Stimulated activated CD4-positive, alpha-beta T cell treated with anti-CD3 and anti-CD28 coated beads, Interleukin-4, amount 100 ng/mL, for 24 hours (primary cell): ENCODE measurements around the gene TRPV4.

Source experiments
- DNase-seq: peaks from one replicate; pipeline ENCODE4 v3.0.0-alpha.2; 2020

Gene TRPV4

DNA sequence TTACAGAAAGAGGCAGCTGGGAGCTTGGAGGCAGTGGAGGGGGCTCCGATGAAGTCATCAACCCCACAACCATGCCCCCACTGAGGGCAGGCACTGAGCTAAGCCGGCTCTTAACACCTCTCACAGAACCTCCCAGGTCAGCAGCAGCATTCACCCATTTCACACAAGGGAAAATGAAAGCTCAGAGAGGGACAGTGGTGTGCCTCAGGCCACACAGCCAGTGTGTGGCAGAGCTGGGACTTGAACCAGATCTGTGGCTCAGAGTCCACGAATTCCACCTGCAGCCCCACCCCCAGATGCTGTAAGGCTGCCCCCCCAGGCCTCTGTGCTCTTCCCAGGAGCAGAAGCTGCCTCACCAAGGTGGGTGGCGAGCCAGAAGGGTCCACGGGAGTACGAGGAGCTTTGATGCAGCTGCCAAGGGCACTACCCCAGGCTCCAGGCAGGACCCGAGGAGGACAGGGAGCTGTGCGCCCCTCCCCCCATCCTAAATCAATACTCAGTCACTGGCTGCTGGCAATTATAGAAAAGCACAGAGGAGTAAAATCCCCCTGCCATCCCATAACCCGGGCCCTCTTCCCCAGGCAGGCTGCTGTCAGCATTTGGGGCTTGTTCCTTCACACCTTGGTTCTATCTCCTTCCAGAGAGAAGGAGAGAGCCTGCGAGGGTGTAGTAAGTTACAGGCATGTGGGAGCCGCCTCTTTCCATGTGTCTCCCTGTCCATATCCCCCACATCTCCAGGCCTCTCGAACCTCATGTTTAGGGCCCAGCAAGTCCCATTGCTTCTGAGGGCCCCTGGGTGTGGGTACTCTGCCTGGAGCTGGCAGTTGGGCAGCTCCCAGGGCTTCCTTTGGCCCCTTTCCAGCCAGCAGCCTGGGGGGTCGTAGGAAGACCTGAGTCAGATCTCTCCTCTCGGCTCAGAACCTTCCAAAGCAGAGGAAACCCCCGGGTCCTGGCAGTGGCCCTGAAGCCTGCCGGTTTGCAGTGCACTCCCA is 72.0 kb downstream of the TRPV4 start:
- DNase-seq, result no peak

DNA sequence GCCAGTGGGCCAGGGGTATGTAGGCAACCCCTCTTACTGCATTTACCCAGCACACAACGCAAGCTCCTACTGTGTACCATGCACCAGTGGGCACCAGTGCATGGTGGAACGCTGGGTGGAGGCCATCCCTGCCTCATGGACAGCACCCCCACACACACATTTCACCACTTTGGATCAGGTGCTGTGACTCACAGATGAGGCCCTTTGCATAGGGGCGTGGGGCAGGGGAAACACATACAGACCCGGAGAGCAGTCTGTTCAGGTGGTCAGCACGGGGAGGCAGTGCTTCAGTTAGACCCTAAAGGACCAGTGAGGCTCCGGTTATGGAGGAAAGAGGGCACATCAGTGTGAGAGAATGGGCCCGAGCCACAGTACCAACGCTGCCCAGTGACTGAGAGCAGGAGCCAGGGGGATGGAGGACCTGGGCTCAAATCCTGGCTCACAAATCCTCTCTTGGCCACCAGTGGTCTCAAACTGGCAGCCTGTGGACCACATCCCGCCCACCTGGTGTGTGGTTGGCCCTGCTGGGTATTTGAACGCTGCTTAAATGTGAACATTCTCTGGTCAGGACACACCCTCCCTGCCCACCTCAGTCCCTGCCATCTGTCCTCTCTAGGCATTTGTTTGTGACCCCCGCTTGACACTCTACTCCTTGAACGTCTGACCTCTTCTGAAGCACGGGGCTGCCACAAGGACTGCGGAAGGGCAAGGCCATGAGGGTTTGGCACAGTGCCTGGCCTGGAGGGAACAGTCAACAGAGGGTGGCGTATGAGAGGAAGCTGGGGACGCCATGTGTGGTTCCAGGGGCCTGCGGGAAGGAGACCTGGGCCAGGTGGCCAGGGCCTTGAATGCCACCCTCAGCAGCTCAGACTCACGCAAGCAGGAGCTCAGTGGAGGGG is 72.9 kb downstream of the TRPV4 start:
- DNase-seq, result no peak

- no peak for DNase-seq
Observed at GRCh38 chr12:109759595-109759994, 73.6 kb downstream of the TRPV4 start.

DNA sequence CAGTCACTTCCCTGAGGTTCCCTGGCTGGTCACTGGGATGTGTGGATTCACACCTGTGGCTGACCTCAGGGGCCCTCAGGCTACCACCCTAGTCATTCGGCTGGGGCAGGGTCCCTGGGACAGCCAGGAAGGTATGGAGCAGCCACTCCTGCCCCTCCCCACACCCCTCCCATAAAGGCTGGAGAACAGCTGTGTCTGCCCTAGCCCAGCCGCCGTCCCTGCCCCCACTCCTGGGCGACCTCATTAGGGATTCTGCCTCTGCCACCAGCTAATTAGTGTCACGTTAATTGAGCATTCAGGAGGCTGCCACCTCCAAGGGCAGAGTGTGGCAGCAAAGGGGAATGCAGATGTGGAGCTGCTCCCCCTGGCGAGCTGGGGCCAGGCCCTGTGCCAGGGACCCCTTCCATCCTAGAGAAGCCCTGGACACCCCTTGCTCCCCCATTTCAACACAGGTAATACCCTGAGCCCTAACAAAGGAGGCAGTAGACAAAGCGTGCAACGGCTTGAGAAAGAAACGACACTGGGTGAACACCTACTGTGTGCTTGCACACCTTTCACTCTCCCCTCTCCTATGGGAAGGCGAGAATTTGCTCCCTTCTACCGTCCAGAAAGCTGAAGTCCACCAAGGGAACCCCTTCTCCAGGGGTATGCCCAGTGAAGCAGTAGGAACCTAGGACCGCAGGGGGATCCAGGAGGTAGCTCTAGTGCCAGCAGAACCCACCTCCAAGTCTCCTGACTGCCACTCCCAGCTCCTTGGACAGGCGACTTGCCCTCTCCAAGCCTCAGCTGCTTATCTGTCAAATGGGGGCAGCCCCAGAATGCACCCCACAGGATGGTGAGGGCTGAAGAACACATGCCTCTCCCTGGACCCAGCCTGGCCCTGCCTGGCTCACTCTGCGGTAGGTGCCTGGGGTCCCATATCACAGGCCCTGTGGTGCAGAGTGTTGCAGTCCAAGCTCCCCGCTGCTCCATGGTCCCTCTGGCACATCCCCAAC is 74.5 kb downstream of the TRPV4 start:
- DNase-seq, result no peak

DNA sequence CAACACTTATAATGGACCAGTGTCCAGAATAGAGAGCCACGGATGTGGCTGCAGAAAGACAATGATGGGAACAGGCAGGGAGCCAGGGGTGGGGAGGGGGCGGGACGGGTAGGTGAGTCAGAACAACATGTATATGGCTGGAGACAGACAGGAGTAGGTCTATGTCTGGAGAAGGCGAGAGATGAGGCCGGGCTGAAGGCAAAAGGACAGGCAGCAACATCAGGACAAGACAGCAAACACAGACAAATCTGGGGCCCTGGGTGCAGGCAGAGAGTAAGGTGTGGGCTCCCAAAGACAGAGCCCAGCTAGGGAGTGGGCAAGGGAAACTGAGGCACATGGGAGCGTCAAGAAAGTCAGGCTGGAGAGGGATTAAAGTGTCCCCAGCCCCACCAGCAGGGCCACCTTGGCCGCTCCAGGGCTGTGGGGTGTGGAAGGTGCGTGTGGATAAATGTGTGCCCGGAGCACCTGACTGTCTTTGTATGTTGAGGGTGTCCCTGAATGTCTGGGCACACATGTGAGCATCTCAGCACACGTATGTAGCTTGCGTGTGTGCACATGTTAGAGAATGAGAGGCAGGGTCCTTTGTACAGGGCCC is 75.4 kb downstream of the TRPV4 start:
- DNase-seq, result no peak

- DNase-seq, result no peak
Observed at GRCh38 chr12:109756457-109756856, 76.7 kb downstream of the TRPV4 start.

GRCh38 chr12:109753959-109754358 is 79.2 kb downstream of the TRPV4 start:
- DNase-seq, result no peak

DNA sequence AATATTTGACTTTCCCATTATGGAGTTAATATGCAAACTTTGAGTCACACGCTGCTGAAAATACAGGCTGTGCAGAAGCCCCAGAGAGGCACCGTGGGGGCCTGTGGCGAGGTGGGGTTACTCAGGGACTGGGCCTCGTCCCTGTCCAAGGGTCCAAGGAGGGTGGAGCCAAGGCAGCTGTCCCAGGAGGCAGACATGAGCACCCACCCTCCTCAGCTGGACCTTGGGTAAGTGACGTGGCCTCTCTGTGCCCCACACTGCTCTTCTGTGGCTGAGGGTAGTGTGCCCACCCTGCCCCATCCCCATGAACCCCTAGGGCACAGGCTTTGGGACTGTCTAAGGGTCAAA is 80.2 kb downstream of the TRPV4 start:
- DNase-seq, result no peak

DNA sequence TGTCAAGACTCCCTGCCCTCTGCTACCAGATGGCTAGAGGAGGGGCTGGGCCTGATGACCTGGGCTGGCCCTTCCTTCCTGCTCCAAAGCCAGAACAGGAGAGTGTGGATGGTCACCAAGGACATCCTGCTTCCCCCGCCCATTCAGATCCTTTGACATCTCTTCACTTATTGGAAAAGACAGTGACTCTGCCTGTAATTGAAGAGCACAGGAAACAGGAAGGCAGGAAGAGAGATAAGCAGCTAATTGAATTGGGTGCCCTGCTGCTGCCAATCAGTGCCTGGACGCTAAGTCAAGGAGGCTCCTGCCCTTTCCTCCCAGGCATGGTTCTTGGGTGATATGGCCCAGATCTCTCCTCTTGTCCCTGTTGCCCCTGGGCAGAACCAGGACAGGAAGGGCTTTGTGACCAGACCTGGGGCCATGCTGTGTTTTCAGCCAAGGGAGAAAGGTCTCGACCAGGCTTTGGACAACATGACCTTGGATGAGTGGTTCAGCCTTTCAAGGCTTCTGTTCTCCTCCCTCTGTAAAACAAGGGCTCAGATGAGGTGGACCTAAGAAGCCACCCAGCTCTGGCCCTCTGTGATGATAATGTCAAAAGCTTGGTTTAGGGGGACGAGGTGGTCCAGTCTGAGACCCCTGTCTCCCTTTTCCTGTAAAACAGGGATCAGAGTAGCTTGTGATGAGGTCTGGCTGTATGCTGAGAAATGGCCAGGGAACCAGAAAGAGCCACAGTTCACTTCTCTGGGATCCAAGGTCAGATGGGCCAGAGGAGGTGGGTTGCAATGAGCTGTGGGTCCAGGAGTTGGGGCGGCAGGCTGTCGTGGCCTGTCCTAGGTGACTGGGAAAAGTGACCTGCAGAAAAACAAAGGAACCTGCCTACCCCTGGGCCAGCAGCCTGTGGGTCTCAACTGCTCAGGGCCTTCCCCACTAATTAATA is 80.8 kb downstream of the TRPV4 start:
- DNase-seq, result no peak

GRCh38 chr12:109744986-109745942 is 87.9 kb downstream of the TRPV4 start:
- DNase-seq, result no peak

- DNase-seq, result no peak
Observed at GRCh38 chr12:109744026-109744425, 89.2 kb downstream of the TRPV4 start.

GRCh38 chr12:109743076-109743910 is 89.9 kb downstream of the TRPV4 start:
- DNase-seq, result no peak

DNA sequence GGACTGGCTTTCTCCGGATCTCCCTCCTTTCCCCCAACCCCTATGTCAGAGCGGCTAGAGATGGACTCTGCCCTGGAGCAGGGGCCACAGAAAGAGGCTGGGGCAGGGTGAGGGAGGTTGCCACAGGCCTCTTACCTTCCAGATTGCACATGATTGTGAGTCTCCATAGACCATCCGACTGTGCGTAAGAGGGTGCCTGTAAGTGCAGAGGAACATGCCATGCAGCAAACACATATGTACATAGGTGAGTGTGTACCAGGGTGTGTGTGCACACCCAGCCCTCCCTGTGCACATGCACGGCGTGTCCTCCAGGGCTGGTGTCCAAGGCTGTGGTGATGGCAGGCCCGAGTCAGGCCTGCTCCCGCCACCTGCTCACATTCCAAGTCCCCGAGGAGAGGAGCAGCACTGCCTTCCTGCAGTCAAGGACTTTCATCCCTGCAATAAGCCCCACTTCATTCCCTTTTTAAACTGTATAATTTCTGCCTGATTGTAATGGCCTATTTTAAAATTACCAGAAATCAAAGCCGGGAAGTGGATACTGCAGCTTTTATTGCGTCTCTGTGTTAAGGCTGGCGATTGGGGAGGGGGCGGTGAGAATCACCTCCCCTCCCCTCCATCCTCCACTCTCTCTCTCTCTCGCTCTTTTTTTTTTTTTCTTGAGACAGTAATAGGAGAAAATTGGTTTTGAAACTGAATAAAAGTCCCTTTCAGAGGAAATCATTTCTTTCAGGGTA is 91.1 kb downstream of the TRPV4 start:
- DNase-seq, result no peak

- no peak for DNase-seq
Observed at GRCh38 chr12:109741286-109741969, 91.8 kb downstream of the TRPV4 start.

DNA sequence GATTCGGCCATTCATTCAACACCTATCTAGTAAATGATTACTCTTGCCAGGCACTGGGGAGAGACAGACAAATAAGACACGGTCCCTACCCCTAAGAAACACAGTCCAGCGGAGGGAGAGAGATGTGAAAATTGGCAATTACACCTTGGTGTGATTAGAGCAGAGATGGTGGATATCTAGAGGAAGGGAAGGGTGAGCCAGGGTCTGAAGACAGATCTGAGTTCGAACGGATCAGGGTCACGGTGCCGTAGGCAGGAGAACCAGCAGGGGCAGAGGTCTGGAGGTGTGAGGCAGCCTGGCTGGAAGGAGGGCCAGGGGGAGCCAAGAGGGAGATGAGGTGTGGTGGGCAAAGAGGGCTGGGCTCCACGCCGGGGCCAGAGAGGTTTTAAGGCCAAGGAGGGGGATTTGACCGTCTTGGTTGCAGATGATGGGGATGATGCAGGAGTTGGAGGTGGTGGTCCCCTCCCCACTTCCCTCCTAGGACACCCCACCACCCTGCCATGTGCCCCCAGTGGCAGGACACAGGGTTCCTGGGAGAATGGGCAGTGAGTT is 92.4 kb downstream of the TRPV4 start:
- no peak for DNase-seq

- DNase-seq, result no peak
Observed at GRCh38 chr12:109739747-109740693, 93.2 kb downstream of the TRPV4 start.
